AG09319 (cell line): ENCODE data around the gene CCDC78.

Experiments used
- DNase-seq: peaks from one replicate; pipeline ENCODE4 v3.0.0-alpha.2; 2010; ENCODE audit warnings: low read depth; ENCODE audit errors: extremely low read depth
- CTCF ChIP-seq: IDR thresholded peaks from 2 replicates; pipeline ENCODE4 v1.5.1; 2011; ENCODE audit warnings: low read depth, mild to moderate bottlenecking, inconsistent platforms, low read length, moderate library complexity

Gene CCDC78

GRCh38 chr16:764848-765487 is 38.7 kb upstream of the CCDC78 start:
- no peak for TF ChIP-seq CTCF

GRCh38 chr16:764184-764750 is 38.0 kb upstream of the CCDC78 start:
- no peak for TF ChIP-seq CTCF

More at GRCh38 chr16:764848-765487, 38.7 kb upstream of the CCDC78 start:
- DNase-seq, result no peak

GRCh38 chr16:763369-764183 is 37.3 kb upstream of the CCDC78 start:
- TF ChIP-seq CTCF, result no peak
- DNase-seq, result no peak

More at GRCh38 chr16:764184-764750, 38.0 kb upstream of the CCDC78 start:
- no peak for DNase-seq

GRCh38 chr16:762595-763268 is 36.5 kb upstream of the CCDC78 start:
- no peak for DNase-seq
- no peak for TF ChIP-seq CTCF

GRCh38 chr16:761625-762513 is 35.6 kb upstream of the CCDC78 start:
- TF ChIP-seq CTCF, result no peak
- DNase-seq, result no peak

GRCh38 chr16:760545-761343 is 34.5 kb upstream of the CCDC78 start, which contains the start of gene MSLN:
Gene MSLN (plus strand): TSS chr16:760734. CDS start chr16:762681, 1,947 bp downstream.
- DNase-seq, result no peak
- TF ChIP-seq CTCF, result no peak
